Measurements from ENCODE around the gene FCER2.

The FCER2 gene

DNA sequence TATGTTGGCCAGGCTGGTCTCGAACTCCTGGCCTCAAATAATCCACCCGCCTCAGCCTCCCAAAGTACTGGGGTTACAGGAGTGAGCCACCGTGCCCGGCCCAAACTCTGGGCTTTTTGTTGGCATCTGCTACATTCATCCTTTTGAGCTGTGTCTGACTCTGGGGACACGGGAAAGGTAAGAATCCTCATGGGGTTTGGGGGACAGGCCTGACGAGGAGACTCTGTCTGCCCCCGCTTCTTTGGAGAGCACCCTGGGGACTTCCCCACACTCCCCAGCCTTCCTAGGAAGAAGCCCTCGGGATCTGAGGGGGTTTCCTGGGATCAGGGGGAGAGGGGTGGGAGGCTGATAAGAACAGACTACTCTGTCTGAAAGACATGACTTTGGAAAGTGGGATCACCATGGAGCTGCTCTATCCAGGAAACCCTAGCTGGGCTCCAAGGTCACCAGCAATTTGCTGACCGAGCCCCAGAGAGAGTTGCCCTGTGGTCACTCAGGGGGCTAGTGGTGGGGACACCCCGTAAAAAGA is 8.1 kb upstream of the FCER2 start:
- ATAC-seq (ENCODE audit: insufficient read depth, low read depth) = no peak
- no peak overlapping the region for H3K4me2 ChIP-seq (ENCODE audit: insufficient read depth, low read length)

DNA sequence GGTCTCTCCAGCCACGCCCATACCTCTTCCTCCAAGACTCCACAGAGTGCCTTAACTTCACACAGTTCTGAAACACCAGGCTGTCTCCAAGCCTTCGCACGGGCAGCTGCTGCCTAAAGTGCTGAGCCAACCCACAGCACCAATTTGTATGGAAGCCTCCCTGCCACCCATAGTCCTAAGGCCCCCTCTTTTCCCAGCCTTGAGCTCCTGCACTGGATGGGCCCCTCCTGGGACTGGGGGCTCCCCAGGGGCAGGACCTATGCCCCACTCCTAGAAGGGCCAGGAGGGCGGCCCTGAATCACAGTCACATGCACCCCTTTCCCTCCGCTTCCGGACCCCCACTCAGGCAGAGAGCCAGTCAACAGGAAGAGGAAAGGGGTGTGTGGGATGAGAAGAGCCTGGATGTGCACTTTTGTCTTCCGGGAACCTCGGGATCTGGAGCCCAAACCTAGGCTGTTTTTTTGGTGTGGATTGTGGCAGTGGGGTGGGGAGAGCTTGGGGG is 5.1 kb upstream of the FCER2 start:
- no peak for TF ChIP-seq EZH2 (IDR thresholded peaks at IDR 0.05; ENCODE audit: borderline replicate concordance, low read depth, low read length, severe bottlenecking)
- TF ChIP-seq, protein P1, sequence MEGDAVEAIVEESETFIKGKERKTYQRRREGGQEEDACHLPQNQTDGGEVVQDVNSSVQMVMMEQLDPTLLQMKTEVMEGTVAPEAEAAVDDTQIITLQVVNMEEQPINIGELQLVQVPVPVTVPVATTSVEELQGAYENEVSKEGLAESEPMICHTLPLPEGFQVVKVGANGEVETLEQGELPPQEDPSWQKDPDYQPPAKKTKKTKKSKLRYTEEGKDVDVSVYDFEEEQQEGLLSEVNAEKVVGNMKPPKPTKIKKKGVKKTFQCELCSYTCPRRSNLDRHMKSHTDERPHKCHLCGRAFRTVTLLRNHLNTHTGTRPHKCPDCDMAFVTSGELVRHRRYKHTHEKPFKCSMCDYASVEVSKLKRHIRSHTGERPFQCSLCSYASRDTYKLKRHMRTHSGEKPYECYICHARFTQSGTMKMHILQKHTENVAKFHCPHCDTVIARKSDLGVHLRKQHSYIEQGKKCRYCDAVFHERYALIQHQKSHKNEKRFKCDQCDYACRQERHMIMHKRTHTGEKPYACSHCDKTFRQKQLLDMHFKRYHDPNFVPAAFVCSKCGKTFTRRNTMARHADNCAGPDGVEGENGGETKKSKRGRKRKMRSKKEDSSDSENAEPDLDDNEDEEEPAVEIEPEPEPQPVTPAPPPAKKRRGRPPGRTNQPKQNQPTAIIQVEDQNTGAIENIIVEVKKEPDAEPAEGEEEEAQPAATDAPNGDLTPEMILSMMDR (IDR thresholded peaks at IDR 0.05; ENCODE audit: borderline replicate concordance, extremely low read depth, low read length, poor library complexity, severe bottlenecking) = no peak
- H3K27ac ChIP-seq (ENCODE audit: low read length) = no peak overlapping the region
- H3K27me3 ChIP-seq (ENCODE audit: insufficient read depth, low read length, poor library complexity) = no peaks in the 10 kb centered on the region
- no peaks in the 10 kb centered on the region for H3K36me3 ChIP-seq (ENCODE audit: insufficient read depth, low read length)
- DNase-seq (no peak), ATAC-seq (ENCODE audit: insufficient read depth, low read depth) (no peak)
- no peaks in the 10 kb centered on the region for H3K9me3 ChIP-seq (ENCODE audit: insufficient read depth, low read length, severe bottlenecking)
- H4K20me1 ChIP-seq (ENCODE audit: insufficient read depth, low read length) = no peaks in the 10 kb centered on the region
- no peak overlapping the region for H3K9ac ChIP-seq (ENCODE audit: low read depth, low read length)
- H3K4me1 ChIP-seq (ENCODE audit: insufficient read depth, low read length) = no peaks in the 10 kb centered on the region
- H3K79me2 ChIP-seq (ENCODE audit: insufficient read depth, low read length) = no peaks in the 10 kb centered on the region
- H2AFZ ChIP-seq (ENCODE audit: low read depth, low read length) = no peak overlapping the region
- no peak overlapping the region for H3K4me2 ChIP-seq (ENCODE audit: insufficient read depth, low read length)
- H3K4me3 ChIP-seq (ENCODE audit: low read depth in 1 of 2, low read length in 2 of 2) = no peak overlapping the region

More for the DNA sequence above, 8.1 kb upstream of the FCER2 start:
- no peak overlapping the region for H2AFZ ChIP-seq (ENCODE audit: low read depth, low read length)
- H3K27me3 ChIP-seq (ENCODE audit: insufficient read depth, low read length, poor library complexity) = no peaks in the 10 kb centered on the region
- no peaks in the 10 kb centered on the region for H3K36me3 ChIP-seq (ENCODE audit: insufficient read depth, low read length)
- no peaks in the 10 kb centered on the region for H4K20me1 ChIP-seq (ENCODE audit: insufficient read depth, low read length)
- DNase-seq = no peak
- no peaks in the 10 kb centered on the region for H3K9me3 ChIP-seq (ENCODE audit: insufficient read depth, low read length, severe bottlenecking)
- H3K79me2 ChIP-seq (ENCODE audit: insufficient read depth, low read length) = no peaks in the 10 kb centered on the region
- no peak overlapping the region for H3K27ac ChIP-seq (ENCODE audit: low read length)
- no peaks in the 10 kb centered on the region for H3K4me1 ChIP-seq (ENCODE audit: insufficient read depth, low read length)
- H3K9ac ChIP-seq (ENCODE audit: low read depth, low read length) = no peak overlapping the region
- no peak overlapping the region for H3K4me3 ChIP-seq (ENCODE audit: low read depth in 1 of 2, low read length in 2 of 2)
- TF ChIP-seq EZH2 (IDR thresholded peaks at IDR 0.05; ENCODE audit: borderline replicate concordance, low read depth, low read length, severe bottlenecking) = no peak
- TF ChIP-seq, protein P1 (IDR thresholded peaks at IDR 0.05; ENCODE audit: borderline replicate concordance, extremely low read depth, low read length, poor library complexity, severe bottlenecking) = no peak

DNA sequence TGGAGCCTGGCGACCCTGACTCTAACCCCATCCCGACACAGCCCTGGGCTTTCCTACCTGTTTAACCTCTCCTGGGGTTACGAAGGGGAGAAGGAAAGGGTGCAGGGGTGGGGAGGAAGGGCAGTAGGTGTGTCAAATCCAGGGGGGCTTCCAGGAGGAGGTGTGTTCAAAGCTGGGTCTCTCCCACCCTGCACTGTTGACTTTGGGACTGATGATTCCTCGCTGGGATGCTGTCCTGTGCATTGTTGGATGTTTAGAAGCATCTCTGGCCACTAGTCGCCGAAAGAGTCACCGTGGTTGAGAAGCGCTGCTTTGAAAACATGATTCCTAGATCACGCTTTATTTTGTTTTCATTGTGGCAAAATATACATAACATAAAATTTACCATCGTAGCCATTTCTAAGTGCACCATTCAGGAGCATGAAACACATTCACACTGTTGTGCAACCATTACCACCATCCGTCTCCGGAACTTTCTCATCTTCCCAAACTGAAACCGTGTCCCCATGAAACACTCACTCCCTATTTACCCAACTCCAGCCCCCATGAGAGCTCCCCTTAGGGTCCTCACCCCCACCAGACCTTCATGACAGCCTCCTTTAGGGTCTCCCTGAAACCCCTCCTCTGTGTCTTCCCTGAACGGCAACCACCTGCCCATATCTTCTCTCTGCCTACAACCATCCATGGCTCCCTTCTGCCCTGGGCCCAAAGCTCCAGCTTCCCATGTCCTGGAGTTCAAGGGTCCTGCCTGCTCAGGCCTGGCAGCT is 4.4 kb upstream of the FCER2 start:
- H3K9ac ChIP-seq (ENCODE audit: low read depth, low read length) = no peak overlapping the region
- ATAC-seq (ENCODE audit: insufficient read depth, low read depth) (no peak), DNase-seq (no peak)
- TF ChIP-seq EZH2 (IDR thresholded peaks at IDR 0.05; ENCODE audit: borderline replicate concordance, low read depth, low read length, severe bottlenecking) = no peak
- TF ChIP-seq, protein P1 (IDR thresholded peaks at IDR 0.05; ENCODE audit: borderline replicate concordance, extremely low read depth, low read length, poor library complexity, severe bottlenecking) = no peak
- H2AFZ ChIP-seq (ENCODE audit: low read depth, low read length) = no peak overlapping the region
- H3K27me3 ChIP-seq (ENCODE audit: insufficient read depth, low read length, poor library complexity) = no peaks in the 10 kb centered on the region
- no peaks in the 10 kb centered on the region for H3K9me3 ChIP-seq (ENCODE audit: insufficient read depth, low read length, severe bottlenecking)
- H3K27ac ChIP-seq (ENCODE audit: low read length) = no peak overlapping the region
- no peak overlapping the region for H3K4me2 ChIP-seq (ENCODE audit: insufficient read depth, low read length)
- no peaks in the 10 kb centered on the region for H3K36me3 ChIP-seq (ENCODE audit: insufficient read depth, low read length)
- no peak overlapping the region for H3K4me3 ChIP-seq (ENCODE audit: low read depth in 1 of 2, low read length in 2 of 2)
- H4K20me1 ChIP-seq (ENCODE audit: insufficient read depth, low read length) = no peaks in the 10 kb centered on the region
- H3K4me1 ChIP-seq (ENCODE audit: insufficient read depth, low read length) = no peaks in the 10 kb centered on the region
- H3K79me2 ChIP-seq (ENCODE audit: insufficient read depth, low read length) = no peaks in the 10 kb centered on the region
